IPS-18a (cell line): ENCODE measurements around the gene PIBF1.
"Not testable (repeated sequence)": the region's sequence is repeated elsewhere in the genome, so short reads cannot be mapped to it uniquely, and the experiment has no call there.

Source experiments
- H3K27ac ChIP-seq: one replicate; pipeline ENCODE4 v1.5.1; 2013; ENCODE audit warnings: low read length
- H3K27me3 ChIP-seq: one replicate; pipeline ENCODE4 v1.6.1; 2013; ENCODE audit warnings: mild to moderate bottlenecking, low read length; ENCODE audit not compliant: control insufficient read depth, insufficient read depth
- H3K36me3 ChIP-seq: one replicate; pipeline ENCODE4 v1.6.1; 2013; ENCODE audit warnings: low read depth, low read length; ENCODE audit not compliant: control insufficient read depth
- H3K4me1 ChIP-seq: one replicate; pipeline ENCODE4 v1.6.1; 2013; ENCODE audit warnings: low read depth, low read length; ENCODE audit not compliant: control insufficient read depth
- H3K4me3 ChIP-seq: one replicate; pipeline ENCODE4 v1.5.1; 2013; ENCODE audit warnings: low read length
- H3K9ac ChIP-seq: one replicate; pipeline ENCODE4 v1.6.1; 2013; ENCODE audit warnings: mild to moderate bottlenecking, low read length, moderate library complexity
- H3K9me3 ChIP-seq: one replicate; pipeline ENCODE4 v1.6.1; 2013; ENCODE audit warnings: low read depth, low read length; ENCODE audit not compliant: control insufficient read depth

Gene PIBF1

DNA sequence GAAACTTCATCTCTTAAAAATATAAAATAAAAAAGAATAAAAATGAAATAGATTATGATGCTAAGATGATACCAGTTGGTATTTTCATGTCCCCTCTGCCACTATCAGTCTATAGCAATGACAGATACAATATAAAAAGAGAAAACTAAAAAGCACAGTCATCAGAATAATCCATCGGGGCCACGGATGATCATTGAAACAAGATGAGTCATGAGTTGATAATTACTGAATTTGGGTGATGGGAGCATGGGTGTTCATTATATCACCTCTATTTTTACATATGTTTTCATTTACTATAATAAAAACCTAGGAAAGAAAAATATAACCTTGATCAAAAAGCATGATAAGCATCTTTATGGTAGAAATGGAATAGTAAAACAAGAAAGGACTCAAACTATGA is 41.1 kb downstream of the PIBF1 start:
- H3K27me3 ChIP-seq: no peaks in the 10 kb centered on the region
- H3K36me3 ChIP-seq: no peaks in the 10 kb centered on the region
- H3K4me1 ChIP-seq: peaks cover 4% of the 10 kb centered on the region
- no peak overlapping the region for H3K27ac ChIP-seq
- H3K9me3 ChIP-seq: no peaks in the 10 kb centered on the region
- H3K4me3 ChIP-seq: no peak overlapping the region
- H3K9ac ChIP-seq: no peak overlapping the region

DNA sequence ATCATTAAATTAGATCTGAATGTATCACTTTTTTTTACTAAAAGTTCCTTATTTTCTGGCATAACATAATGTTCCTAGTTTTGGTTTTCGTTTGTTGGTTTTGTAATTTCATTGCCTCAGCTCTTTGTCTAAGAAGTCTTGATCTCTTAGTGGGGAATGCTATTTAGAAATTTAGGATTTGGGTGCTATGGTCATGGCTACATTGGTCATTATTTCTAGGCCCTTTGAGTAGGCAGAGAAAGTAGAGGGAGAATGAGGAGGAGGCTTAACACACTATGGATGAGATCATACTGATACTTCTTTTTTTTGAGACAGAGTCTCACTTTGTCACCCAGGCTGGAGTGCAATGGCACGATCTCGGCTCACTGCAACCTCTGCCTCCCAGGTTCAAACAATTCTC is 41.8 kb downstream of the PIBF1 start:
- H3K4me3 ChIP-seq: no peak overlapping the region
- no peak overlapping the region for H3K9ac ChIP-seq
- no peak overlapping the region for H3K27ac ChIP-seq
- peaks cover 4% of the 10 kb centered on the region for H3K4me1 ChIP-seq
- no peaks in the 10 kb centered on the region for H3K9me3 ChIP-seq
- H3K27me3 ChIP-seq: no peaks in the 10 kb centered on the region
- no peaks in the 10 kb centered on the region for H3K36me3 ChIP-seq

DNA sequence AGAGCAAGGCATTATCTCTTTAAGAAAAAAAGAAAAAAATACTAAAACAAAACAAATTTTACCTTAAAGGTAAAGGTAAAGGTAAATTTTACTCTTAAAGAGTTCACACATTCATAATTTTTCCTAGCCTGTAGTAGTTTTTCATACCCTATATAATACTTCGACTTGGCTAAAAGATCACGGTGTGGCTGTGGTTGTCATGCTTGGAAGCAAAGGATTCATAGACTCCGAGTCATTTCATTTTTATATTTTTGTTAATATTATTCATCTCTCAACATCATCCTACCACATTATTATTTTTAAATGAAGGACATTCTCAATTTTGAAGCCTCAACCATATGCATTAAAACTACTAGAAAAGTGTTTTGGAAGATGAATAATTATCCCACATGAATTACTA is 52.7 kb downstream of the PIBF1 start:
- Histone ChIP-seq H3K4me3 (no peak overlapping the region), H3K4me1 (no peaks in the 10 kb centered on the region), H3K9ac (no peak overlapping the region), H3K27ac (no peak overlapping the region), H3K9me3 (no peaks in the 10 kb centered on the region), H3K36me3 (no peaks in the 10 kb centered on the region), H3K27me3 (no peaks in the 10 kb centered on the region)

DNA sequence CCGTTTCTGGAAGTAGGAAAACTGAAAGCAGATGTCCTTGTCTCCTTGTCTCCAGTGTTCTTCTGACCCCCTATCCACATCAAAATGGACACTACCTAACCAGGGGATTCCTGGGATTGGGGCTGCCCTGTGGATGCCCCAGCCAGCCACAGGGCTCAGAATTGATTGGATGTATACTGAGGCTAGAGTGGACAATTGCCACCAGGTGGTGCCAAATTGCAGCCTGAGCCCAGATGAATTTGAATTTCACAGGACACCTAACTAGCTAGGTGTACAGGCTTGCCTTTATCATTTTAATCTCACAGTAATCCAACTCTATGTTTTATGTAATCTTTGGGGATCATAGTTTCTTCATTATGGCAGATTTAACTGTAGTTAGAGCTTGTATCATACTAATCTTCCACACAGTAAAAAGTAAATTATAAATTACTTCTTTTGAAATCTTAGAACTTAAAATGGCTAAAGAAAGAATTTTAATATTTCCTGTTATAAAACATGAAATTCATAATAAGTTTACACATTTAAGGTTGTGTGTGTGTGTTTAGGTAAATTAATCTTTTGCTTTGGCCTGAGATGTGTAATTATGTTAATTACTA is 58.0 kb downstream of the PIBF1 start:
- Histone ChIP-seq H3K4me1 (no peaks in the 10 kb centered on the region), H3K9ac (no peak overlapping the region), H3K27me3 (no peaks in the 10 kb centered on the region), H3K4me3 (no peak overlapping the region), H3K27ac (no peak overlapping the region), H3K36me3 (peaks cover 3% of the 10 kb centered on the region), H3K9me3 (no peaks in the 10 kb centered on the region)

DNA sequence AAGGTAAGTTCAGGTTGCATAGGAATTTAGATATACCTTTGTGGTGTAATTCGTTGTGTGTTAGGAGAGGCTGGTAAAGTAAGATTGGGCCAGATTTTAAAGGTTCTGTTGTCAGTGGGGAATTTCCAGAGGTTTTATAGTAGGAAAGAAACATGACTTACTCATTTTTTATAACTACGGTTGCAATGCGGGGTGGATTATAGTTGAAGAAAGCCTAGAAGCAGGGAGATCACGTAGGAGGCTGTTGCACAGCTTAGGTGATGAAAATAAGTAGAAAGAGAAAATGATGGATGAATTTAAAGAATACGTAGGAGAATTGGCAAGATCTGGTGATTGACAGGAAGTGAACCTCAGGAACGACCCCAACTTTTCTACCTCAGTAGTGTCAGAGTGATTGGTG is 61.1 kb downstream of the PIBF1 start:
- Histone ChIP-seq H3K4me3 (no peak overlapping the region), H3K36me3 (peaks cover 7% of the 10 kb centered on the region), H3K27ac (no peak overlapping the region), H3K4me1 (no peaks in the 10 kb centered on the region), H3K9ac (no peak overlapping the region), H3K9me3 (no peaks in the 10 kb centered on the region), H3K27me3 (no peaks in the 10 kb centered on the region)

DNA sequence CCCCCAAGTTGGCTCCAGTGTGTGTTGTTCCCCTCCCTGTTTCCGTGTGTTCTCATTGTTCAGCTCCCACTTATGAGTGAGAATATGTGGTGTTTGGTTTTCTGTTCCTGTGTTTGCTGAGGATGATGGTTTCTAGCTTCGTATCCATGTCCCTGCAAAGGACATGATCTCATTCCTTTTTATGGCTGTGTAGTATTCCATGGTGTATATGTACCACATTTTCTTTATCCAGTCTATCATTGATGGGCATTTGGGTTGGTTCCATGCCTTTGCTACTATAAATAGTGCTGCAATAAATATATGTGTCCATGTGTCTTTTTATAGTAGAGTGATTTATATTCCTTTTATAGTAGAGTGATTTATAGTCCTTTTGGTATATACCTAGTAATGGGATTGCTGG is 63.2 kb downstream of the PIBF1 start:
- not testable (repeated sequence) for H3K9me3 ChIP-seq, H3K27ac ChIP-seq, H3K4me3 ChIP-seq, H3K9ac ChIP-seq, H3K4me1 ChIP-seq, H3K27me3 ChIP-seq, H3K36me3 ChIP-seq

DNA sequence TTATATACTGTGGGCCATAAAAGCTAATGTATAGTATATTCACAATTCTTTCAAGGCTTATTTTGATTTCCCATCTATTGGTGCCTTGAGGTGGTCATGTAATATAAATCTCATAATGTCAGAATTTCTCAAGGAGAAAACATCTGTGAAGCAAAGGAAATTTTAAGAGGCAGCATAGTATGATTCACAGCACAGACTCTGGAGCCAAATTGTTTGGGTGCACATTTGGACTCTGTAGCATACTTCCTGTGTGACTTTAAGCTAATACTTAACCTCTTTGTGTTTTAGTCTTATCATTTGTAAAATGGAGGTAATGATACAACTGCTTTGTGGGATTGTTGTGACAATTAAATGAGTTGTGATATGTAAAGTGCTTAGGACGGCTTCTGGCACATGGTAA is 67.6 kb downstream of the PIBF1 start:
- H3K4me1 ChIP-seq: no peaks in the 10 kb centered on the region
- no peaks in the 10 kb centered on the region for H3K27me3 ChIP-seq
- no peaks in the 10 kb centered on the region for H3K9me3 ChIP-seq
- peaks cover 4% of the 10 kb centered on the region for H3K36me3 ChIP-seq
- H3K9ac ChIP-seq: no peak overlapping the region
- H3K4me3 ChIP-seq: no peak overlapping the region
- H3K27ac ChIP-seq: no peak overlapping the region

DNA sequence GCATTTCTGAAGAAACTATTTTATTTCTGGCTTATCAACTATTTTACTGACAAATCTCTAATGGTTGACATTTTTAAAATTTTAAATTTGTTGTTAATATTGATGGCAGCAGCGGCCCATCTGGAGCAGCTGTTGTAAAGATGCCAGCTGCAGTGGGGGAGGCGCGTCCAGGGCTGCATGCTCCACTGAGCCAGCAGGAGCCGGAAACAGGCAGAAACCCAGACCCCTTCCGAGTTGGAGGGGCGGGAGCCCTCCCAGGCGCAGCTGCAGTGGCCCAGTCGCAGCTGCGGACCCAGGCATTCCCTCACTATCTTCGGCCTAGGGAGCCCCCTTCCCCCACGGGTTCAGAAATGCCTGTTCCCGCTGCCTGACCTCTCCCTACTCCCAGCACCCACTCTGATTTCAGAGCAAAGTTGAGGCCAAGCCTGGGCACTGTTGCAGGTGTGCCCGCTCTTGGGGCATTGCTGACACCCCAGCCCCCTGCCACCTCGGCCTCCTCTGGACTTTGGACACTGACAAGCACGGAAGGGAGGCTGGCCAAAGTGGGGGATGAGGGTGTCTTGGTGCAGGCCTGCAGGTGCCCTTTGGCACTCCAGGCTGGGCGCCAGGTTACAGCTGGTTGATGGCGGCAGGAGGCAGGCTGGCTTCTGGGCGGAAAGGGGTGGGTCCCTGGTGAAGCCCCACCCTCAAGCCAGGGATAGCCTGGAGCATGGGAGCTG is 69.2 kb downstream of the PIBF1 start:
- Histone ChIP-seq H3K36me3 (no peaks in the 10 kb centered on the region), H3K27me3 (no peaks in the 10 kb centered on the region), H3K9me3 (no peaks in the 10 kb centered on the region), H3K9ac (no peak overlapping the region), H3K4me3 (no peak overlapping the region), H3K27ac (no peak overlapping the region), H3K4me1 (no peaks in the 10 kb centered on the region)

DNA sequence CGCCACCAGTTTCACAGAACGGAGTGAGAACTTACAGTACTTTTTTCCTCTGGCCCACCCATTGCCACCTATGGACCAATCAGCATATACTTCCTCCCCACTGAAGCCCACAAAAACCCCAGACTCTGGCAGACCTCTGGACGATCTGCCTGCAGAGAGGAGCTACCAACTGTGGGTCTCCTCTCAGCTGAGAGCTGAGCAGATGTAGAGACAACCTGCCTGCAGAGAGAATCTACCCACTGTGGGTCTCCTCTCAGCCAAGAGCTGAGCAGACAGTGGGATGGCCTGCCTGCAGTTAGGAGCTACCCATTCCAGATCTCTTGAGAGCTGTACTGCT is 69.7 kb downstream of the PIBF1 start:
- Histone ChIP-seq H3K4me1 (no peaks in the 10 kb centered on the region), H3K27me3 (no peaks in the 10 kb centered on the region), H3K9ac (no peak overlapping the region), H3K27ac (no peak overlapping the region), H3K4me3 (no peak overlapping the region), H3K9me3 (no peaks in the 10 kb centered on the region), H3K36me3 (no peaks in the 10 kb centered on the region)

DNA sequence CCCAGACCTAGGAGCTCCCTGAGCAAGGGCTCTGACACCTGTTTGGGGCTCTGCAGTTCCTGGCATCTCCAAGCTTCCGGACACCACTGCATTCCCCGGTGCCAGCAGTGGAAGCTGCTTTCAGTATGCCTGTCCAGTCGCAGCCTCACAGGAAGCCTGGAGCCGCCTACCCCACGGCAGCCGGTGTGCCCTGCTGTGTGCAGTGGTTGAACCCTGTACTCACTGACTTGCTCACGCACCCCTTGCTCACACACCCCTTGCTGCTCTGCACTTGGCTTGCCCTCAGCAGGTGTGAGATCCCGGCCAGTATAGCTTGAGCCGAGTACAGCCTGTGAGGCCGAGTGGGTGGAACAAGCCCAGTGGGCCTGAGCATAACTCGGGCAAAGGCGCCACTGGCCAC is 70.3 kb downstream of the PIBF1 start:
- Histone ChIP-seq H3K36me3 (no peaks in the 10 kb centered on the region), H3K4me1 (no peaks in the 10 kb centered on the region), H3K27ac (no peak overlapping the region), H3K9ac (no peak overlapping the region), H3K9me3 (no peaks in the 10 kb centered on the region), H3K4me3 (no peak overlapping the region), H3K27me3 (no peaks in the 10 kb centered on the region)

DNA sequence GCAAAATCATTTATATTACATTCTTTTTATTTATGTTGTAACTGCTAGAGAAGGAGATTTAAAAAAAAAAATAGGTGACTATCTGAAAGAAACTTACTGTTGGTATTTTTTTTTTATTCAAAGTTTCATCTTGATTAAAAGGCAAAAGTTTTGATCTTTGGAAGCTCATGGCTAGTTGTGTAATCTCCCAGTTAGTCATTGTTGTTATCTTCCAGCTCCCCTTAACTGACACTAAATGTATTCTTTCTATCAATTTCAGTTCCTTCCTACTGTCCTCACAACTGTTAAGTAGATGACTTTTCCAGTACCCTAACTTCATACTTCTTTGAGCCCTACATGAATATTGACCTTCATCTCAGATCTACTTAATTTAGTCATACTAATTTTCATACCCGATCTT is 71.1 kb downstream of the PIBF1 start:
- no peaks in the 10 kb centered on the region for H3K27me3 ChIP-seq
- H3K4me3 ChIP-seq: no peak overlapping the region
- H3K9me3 ChIP-seq: no peaks in the 10 kb centered on the region
- H3K9ac ChIP-seq: no peak overlapping the region
- no peaks in the 10 kb centered on the region for H3K4me1 ChIP-seq
- no peaks in the 10 kb centered on the region for H3K36me3 ChIP-seq
- H3K27ac ChIP-seq: no peak overlapping the region
